Fibroblast of lung (primary cell): Measurements from ENCODE around the gene LTN1.

ENCODE experiments used
- CTCF ChIP-seq, 2 donors: IDR thresholded peaks in 1 of 2; conservative IDR thresholded peaks in 1 of 2; 1 replicate in 1 of 2; 2 replicates in 1 of 2; pipeline ENCODE4 v1.5.1; 2011 to 2012; ENCODE audit warnings: low read length in 2 of 2, control low read depth in 1 of 2, inconsistent platforms in 1 of 2, low read depth in 1 of 2, mild to moderate bottlenecking in 1 of 2
- EZH2 ChIP-seq: IDR thresholded peaks from 2 replicates; pipeline ENCODE4 v1.5.1; 2012; ENCODE audit warnings: low read length, control low read depth, mild to moderate bottlenecking; ENCODE audit errors: missing control alignments

- no peak for TF ChIP-seq CTCF (conservative IDR thresholded peaks at IDR 0.05 in 1 of 2, IDR thresholded peaks at IDR 0.05 in 1 of 2; ENCODE audit: low read depth in 1 of 2, low read length in 2 of 2)
- no peak for TF ChIP-seq EZH2
These were observed 38.2 kb upstream of the LTN1 start for GRCh38 chr21:29030909-29031308.
